ENCODE data around the gene PPP1R14C. TPM values are rescaled to one million over a fixed set of nuclear protein-coding genes. Genes with fewer than 3 reads are reported as not detected.
"Not testable (repeated sequence)": the region's sequence is repeated elsewhere in the genome, so short reads cannot be mapped to it uniquely, and the experiment has no call there.

Gene PPP1R14C
- polyA plus RNA-seq, 12 donors, result 15.2 to 477 (median 41.9) TPM

DNA sequence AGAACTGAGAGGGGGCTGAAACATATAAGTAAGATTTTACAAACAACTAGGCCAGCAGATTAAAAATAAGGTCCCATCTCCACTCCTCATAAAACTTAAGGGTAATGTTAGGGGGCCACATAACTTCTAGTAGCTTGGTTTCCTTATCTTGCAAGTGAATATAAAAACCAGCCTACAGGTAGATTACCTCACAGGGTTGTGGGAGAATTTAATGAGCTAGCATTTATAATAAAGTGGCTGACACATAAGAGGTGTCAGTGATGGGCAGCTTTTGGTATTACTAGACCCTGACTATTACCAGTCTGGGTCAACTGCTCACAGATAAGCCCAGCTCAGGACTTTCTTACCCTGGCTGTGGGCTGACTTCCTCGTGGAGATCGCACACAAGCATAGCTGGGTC is 9.2 kb upstream of the PPP1R14C start:
- DNase-seq, result no peak

DNA sequence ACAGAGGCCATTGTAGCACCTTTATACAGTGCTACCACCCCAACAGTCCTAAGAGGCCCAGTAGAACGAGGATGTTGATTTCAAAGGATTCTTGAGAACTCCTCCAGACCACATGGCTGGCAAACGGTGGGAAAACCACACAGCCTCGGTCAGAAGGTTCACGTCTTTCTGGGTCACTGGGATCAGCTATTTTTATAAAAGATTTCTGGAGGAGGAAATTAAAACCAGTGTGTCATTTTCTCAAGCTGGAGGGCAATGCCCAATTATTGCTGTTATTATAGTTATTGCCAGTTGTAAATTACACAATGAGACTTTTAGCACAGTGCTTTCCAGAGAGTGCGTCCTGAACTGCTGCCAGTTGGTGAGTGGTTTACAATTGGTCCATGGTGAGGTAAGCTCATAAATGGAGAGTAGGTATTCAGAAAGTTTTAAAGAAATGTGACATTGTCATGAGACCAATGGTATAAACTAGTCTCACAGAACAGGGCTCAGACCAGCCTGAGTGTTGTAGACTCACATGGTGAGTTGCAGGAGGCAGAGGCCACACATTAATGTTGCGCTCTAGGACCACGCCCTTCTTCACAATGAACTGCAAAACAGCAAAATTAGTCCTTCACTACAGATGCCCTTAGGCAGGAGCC is 8.4 kb upstream of the PPP1R14C start:
- DNase-seq, result no peak

DNA sequence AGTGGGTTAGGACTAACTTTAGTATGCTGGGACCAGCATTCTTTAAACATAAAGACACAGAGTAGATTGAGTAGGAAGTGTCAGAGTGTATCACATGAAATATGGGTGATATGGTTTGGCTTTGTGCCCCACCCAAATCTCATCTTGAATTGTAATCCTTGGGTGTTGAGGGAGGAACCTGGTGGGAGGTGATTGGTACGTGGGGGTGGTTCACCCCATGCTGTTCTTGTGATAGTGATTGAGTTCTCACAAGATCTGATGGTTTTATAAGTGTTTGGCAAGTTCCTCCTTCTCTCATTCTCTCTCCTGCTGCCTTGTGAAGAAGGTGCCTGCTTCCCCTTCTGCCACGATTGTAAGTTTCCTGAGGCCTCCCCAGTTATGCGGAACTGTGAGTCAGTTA is 5.1 kb upstream of the PPP1R14C start:
- DNase-seq, result not testable (repeated sequence)

DNA sequence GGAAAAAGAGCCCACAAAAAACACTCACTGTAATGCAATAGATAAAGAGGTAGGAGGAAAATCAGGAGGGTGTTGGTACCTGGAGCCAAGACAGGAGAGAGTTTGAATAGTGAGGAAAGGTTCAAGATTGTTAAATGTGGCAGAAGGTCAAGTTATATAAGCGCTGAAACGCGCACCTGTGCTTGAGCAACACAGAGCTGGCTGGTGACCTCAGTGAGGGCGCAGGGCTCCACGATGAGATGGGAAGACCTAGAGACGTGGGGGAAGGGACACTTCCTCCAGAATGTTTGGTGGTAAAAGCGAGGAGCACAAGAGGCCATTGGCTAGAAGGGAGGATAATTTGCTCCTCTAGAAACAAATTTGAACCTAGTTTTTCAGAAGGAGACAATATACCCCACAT is 4.2 kb upstream of the PPP1R14C start:
- no peak for DNase-seq

DNA sequence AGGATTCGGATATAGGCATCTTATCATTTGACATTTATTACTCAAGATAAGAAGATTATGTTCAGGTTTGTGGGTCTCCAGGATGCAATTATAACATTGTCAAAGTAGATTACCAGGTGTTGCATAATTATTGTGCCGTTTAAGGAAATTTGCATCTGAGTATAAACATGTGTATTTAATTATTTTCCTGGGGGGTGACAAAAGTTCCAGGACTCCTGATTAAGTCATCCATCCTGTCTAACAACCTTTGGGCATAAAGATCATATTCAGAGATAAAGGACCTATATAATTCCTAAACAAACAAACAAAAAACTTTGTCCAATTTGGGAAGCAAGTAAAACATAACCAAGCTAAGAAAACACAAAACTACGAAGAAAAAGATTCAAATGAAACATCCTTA is 3.3 kb upstream of the PPP1R14C start:
- no peak for DNase-seq

DNA sequence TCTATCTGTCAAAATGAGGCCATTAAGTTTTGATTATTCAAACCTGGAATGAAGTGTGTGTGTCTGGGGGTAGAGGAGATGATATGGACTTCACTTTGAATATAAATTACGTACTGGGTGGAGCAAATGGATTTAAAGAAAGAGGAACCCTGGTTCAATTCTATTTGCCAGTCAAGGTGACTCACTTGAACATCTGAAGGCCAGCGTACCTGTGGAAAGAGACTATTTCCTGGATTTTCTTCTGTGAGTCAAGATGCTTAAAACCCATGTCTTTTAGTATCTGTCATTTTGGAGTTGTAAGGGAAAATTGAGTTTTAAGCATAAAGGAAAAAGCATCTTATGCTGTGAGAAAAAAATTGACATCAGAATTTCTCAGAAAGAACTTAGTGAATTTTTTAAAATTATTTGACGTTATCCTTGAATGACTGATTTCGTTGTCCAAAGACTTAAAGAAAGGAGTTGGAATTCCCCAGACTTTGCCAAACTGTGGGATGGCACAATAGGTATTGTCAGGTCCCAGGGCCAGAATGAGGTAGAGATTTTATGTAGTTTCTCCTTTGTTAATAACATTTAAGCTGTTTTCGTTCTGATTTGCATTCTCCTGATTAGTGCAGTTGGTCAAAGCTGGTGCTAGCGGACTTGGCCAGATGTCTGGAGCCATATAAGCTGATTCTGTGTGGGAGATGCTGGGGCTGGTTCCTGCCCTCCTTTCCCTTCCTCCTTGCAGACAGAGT is 2.4 kb upstream of the PPP1R14C start:
- no peak for DNase-seq

DNA sequence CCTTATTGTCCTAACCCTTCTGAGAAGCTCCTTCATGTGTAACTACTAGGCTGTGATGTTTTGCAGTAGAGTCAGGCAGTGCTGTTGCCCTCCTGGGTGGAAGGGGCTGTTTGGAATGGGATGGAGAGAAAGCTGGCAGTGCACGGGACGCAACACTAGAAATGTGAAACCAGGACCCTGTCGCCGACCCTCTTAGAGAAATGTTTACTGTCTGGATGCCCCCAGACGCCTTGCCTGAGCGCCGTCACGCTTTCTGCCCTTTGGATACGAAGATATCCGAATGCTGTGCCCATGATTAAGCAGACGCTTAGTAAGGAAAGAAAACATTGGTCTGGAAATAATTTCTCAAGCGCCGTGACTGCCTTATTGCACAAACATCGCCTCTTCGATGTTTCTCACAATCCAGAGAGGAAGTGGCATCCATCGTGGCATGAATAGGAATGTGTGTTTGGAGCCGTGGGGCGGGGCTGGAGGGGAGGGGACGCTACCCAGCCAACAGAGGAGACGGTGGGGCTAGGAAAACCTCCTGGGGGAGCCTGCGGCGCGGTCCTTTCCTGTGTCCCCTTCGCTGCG is 661 bp upstream of the PPP1R14C start:
- DNase-seq, result no peak

DNA sequence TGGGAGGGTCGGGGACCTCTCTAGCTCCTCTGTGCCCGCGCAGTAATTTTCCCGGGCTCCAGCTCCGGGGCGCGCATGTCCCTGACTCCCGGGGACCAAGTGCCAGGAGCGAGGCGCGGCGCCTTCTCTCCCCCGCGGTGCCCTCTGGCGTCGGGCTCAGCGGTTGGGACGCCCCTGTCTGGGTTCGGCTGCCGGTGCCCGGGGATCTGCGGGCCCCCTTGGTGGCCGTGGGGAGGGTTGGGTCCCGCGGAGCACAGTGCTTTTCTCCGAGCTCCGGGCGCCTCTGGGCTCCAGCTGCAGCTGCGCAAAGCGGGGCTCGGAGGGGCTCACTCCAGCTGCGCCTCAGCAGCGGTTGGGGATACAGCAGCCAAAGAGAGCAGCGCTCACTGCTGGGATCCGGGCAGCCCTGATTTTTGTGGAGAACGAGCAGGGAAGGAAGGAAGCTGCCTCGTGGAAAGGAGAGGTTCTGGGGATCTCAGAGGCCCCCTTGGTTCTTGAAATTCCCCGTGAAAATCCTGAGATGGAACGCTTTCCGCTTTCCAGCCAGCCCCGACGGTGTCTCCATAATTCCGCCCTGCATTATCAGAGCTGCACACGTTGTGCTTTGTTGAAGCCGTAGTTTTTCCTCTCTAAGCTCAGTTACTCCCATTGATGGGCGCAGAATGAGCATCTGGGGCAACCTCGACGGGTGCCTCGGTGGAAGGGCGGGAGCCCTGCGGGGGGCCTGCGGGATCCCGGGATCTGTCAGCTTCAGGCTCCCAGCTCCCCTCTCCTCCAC is 861 bp downstream of the PPP1R14C start:
- DNase-seq, result no peak

DNA sequence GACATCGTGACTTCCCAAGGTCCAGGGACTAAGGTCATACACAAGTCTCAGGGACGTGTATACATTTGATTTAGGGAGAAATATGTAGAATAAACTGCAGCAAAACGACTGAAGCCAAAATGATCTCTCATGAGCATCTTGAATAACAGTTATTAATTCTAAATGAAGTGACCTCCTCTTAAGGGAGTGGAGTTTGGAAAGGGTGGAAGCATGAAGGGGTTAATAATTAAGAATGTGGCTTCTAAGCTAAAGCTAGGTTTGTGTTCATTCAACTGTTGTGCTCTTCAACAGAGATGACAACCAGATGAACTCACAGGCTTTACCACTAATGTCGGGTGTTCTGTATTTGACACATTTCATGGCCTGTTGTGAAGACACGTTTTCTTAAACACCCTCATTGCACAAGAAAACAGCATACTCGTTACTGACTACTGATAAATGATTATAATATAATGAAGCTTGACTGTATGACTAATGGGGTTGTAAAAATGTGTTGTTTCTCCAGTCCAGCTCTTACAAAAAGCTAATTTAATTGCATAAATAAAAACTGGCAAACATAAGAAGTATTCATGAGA is 1.5 kb downstream of the PPP1R14C start:
- DNase-seq, result no peak

DNA sequence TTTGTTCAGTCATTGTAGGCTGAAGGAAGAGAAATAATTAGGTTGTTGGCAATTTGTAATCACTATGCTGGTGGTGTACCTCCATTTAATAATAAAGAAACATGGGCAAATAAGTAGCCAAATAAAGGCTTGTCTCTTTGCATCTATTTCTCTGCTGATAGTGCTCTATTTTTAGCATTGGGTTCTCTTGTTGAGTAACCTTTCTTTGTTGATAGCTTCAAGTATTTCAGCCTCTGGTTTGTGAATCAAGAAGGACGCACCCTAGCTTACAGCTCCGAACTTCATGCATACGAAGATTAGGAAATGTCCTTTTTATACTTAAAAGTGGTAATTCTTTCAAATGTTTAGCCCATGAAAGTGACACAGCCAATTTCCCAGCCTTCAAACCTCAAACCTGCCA is 2.6 kb downstream of the PPP1R14C start:
- DNase-seq, result no peak

DNA sequence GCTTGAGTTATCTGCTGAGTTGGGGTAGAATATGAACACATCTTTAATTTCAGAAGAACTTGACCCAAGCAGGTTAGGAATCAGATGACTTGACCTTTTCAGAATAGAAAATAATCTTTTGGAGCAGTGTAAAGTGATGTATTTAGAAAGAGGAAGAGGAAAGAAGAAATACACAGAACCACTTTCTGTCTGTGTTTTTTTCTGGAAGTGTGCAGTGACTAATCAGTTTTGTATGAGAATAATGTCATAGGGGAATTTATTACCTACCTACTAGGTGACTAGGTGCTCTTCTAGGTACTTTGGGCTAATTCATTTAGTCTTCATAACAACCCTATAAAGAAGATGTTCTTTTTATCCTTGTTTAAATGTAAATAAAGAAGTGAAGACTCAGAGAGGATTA is 3.0 kb downstream of the PPP1R14C start:
- no peak for DNase-seq

DNA sequence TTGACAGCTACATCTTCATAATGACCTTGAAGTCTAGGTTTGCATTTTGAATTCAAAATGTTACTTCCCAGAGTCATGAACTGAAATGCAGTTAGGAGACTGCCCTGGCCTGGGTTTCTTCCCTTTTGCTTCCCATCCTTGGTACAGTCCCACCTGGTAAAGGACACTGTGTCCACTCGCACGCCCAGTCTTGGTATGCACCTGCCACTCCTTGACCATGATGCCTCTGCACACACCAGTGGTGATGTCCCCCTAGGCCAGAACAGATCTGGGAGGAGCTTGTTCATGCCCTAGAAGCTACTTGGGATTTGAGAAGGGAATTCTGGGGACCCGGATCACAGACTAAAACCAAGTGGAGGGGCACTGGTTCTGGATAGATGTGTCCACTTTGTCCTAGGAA is 3.6 kb downstream of the PPP1R14C start:
- DNase-seq, result no peak

DNA sequence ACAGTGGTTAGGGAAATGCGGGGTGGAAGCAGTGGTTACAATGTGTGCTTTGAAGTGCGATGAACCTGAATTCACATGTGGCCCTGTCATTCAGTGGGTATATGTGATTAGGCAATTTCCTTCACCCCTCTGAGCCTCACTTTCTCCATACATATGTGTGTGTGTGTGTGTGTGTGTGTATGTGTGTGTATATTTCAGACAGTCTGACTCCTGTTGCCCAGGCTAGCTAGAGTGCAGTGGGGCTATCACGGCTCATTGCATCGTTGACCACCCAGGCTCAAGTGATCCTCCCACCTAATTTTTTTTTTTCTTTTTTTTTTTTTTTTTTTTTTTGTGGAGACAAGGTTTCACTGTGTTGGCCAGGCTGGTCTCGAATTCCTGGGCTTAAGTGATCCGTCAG is 6.3 kb downstream of the PPP1R14C start:
- no peak for DNase-seq

DNA sequence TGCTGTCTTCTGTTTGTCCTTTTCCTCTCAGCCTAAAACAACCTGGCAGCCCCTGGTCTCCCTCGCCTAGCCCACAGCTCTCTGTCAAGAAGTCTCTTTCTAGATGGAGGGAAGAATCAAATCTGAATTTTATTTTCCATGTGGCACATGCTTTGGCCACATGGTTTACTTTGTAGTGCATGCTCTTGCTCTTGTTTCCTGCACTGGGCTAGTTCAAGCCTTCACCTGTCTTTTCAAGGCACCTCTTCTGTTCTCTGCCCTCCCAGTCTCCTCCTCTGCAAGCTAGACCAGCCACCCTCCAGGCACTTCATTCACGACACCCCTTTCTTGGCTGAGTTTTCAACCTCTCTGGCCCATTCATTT is 7.6 kb downstream of the PPP1R14C start:
- DNase-seq, result no peak

DNA sequence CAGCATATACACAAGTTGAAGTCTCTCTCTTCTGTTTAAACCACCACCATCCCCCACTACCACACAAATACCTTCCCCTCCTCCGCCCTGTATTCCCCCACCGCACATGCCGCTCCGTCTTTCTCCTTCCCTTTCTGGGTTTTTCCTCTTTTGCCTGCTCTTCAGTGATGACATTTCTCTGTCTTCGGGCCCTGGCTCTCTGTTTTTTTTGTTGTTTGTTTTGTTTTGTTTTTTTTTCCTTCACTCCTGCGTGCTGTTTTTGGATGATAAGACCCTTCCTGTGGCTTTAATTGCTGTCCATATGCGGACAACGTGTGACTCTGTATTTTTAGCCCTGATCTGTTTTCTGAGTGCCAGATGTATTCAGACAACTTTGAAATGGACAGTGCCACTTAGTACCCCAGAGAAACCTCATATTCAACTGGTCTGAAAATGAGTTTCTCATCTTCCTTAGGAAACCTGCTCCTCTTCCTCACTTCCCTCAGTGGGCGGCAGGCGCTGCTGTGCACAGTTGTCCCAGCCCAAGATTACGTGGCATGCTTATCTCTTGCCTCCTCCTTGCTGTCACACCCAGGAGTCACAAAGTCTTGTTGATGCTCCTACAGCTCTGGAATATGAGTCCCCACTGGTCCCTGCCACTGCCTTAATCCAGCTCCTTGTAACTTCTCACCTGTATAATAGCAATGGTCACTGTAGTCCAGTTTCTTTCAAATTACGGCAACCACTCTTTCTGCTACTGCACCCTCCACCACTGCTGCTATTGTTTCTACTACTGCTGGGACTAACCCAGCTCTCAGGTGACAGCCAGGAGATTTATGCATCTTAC is 8.2 kb downstream of the PPP1R14C start:
- DNase-seq, result no peak

DNA sequence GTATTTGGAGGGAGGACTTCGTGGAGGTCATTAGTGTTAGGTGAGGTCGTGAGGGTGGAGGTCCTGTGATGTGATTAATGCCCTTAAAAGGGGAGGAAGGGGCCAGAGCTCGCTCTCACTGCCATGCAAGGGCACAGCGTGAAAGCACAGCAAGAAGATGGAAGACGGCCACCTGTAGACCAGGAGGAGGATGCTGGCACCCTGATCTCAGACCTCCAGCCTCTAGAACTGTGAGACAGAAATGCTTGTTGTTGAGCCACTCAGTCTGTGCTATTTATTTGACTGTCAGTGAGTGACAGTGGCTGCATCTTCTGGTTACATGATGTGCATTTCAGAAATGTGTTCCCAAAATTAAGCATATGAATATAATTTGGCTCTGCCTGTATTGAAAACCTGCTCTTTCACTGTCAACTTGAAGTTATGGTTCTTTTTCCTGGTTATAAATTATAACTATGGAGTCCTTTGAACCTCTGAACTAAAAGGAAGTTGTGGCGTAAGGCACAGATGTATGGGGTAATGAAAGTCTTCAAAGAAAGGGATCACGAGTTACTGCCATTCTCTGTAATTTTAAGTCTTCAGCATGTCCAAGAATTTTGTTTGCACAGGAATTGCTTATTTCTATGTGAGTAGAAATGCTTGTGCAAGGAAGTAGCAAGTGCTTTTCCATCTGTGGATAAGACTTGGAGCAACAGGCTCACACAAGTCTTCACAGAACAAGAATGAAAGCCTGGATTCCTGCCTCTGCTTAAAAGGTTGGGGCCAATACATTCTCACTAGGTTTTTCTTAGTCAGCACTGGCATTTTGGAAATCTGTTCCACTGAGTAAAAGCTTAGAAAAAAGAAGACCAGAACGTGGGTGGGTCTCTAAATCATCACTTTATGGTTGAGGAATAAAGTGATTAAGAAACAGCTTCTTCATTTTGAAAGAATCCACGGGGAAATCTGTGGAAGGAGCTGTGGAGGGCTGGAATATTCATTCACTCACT is 10.3 kb downstream of the PPP1R14C start:
- DNase-seq, result no peak

DNA sequence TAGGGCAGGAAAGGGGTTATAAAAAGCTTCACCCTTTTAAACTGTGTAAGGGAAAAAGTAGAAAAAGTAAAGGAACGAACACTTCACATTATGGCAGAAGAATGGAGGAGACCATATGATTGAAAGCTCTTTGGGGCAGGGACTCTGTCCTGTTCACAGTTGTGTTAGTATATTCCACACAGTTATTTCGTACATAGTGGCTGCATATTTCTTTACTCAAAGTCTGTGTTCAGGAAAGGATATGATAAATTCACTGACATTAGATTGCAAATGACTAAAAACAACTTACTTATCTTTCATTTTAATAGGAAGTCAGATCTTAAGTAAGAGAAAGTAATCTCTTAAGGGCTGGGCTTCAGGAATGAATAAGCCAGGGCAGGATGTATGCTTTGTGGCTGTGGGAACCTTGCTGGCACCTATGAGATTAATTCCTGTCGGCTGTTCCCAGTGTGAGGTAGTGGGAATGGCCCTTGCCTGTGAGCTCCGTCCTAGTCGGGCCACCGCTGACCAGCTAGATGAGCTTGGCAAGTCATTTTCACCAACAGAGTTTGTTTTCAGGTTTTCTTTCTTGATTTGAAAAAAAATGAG is 11.2 kb downstream of the PPP1R14C start:
- DNase-seq, result no peak

DNA sequence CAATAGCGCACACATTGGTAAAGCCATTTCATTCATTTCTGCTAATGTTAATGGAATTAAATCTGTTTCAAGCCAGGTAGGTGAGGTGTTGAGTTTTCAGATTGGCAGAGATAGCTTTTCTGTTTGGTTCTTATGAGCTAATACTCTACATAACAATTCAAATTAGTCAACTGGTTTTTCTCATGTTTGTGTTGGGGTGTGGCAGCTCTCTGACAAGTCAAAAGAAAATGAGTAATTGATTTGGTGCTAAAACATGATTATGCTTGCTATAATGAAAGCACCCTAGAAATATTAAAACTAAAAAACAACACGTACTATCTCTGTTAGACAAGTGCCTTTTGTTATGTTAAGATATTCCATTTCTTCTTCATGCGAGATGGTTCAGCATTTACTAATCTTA is 13.6 kb downstream of the PPP1R14C start:
- DNase-seq, result no peak

DNA sequence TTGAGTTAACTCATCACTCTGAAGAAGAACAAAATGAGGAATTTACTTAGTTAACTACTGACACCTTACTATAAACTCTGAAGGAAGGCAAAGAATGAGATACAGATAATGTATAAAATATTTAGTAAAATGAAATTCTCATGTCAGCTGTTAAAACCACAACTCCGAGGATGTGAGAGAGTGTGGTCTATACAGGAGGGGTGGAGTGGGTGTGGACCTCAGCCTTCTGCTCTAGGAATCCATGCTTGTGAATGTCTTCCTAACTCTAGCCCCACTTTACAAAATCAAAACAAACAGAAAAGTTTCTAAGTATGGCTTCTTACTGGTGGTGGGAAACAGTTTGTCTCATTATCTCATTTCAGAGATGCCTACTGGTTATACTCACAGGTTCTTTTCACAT is 14.2 kb downstream of the PPP1R14C start:
- DNase-seq, result no peak

DNA sequence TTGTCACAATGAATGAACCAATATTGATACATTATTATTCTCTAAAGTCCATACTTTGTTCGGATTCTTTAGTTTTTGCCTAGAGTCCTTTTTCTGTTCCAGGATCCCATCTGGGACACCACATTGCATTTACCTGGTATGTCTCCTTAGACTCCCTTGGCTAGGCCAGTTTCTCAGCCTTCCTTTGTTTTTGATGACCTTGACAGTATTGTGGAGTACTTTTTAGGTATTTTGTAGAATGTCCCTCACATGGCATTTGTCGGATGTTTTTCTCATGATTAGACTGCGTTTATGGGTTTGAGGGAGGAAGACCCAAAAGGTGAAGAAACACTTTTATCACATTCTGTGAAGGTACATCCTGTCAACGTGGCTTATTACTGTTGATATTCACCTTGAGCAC is 16.9 kb downstream of the PPP1R14C start:
- DNase-seq, result no peak

All from muscle of arm (tissue), 12 donors.